Stimulated activated CD4-positive, alpha-beta T cell treated with anti-CD3 and anti-CD28 coated beads, Interleukin-1b, Interleukin-23, amount 100 ng/mL, for 1 hour (primary cell): ENCODE measurements around the gene PRR18.

Experiments
- DNase-seq, 2 donors: peaks; one replicate each; pipeline ENCODE4 v3.0.0-alpha.2; 2020; ENCODE audit warnings: low read depth in 2 of 2

PRR18 gene

DNA sequence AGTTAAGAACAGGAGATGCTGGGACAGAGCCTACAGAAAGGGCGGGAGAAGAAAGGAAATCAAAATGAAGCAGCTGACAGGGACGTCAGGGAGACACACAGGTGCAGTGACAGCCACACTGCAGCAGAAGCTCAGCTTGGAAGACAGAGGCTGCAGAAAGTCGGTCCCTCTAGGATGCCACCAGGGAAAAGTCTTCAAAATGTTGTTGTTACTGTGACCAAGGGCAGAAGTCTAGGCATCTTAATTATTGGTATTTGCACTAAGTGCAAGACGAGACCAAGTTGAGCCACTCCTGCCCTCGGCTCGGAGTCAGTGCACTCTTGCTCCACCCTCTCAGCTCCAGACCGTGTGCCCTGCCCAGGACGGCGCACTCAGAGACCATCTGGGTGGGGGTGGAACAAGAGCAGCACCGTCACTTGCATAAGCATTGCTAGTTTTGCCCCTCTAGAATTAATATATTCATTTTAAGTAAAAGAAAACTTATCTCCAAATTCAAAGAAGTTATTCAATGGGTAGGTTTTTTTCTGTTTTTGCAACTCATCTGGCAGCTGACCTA, 2.6 kb downstream of the PRR18 start:
- no peak for DNase-seq

DNA sequence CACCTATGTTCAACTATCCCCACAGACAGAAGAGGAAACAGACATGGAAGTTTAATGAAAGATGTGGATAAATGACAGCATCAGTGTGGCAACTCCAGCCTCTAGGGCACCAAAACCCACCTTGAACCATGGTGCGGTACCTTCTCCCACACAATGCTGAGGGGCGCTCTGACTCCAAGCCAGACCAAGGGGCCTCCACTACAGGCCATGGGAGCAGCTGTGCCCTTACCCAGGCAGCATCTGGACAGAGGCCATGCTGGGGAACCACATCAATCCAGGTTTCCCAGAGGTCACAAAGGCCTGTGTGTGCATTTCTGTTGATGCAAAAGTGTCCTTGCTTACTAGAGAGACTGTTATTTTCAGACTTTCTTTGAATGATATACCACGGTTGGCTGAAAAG, 4.1 kb downstream of the PRR18 start:
- DNase-seq: no peak

DNA sequence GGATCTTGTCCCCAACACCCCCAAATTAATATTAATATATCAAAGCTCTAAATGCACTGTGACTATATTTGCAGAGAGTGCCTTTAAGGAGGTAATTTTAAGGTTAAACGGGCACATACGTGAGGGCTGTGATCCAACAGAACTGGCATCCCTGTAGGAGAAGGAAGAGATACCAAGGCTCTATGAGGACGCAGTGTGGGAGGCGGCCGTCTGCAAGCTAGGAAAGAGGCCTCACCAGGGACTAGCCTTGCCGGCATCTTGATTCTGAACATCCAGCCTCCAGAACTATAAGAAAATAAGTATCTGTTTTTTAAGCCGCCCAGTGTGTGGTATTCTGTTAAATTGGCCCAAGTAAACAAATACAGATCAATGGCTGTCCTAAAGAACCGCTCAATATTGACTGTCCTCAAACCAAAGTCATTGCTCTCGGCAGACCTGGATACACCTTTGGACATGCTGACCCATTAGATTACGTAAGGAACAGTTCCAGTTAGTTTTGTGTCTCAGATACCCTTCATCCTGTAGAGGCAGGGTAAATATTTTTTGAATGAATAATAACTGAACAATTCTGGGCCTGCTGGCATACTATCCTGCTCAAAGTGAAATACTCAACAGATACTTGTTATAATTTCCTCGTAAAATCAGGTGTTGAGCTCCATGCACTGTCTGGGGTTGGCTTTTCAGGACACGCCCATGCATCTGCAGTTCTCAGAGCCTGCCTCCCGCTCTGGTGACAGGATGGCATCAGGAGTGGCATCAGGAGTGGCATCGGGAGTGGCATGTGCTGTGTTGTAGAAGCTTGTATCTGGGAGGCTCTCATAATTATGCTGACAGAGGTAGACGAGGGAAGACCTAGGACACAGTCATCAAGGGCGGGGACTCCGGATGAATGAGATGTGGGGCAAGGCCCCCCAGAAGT, 6.3 kb downstream of the PRR18 start:
- no peak for DNase-seq

- DNase-seq: no peak
Observed at GRCh38 chr6:166300357-166300987, 7.7 kb downstream of the PRR18 start.

- DNase-seq: no peak
Observed at GRCh38 chr6:166297606-166298005, 10.6 kb downstream of the PRR18 start.

DNA sequence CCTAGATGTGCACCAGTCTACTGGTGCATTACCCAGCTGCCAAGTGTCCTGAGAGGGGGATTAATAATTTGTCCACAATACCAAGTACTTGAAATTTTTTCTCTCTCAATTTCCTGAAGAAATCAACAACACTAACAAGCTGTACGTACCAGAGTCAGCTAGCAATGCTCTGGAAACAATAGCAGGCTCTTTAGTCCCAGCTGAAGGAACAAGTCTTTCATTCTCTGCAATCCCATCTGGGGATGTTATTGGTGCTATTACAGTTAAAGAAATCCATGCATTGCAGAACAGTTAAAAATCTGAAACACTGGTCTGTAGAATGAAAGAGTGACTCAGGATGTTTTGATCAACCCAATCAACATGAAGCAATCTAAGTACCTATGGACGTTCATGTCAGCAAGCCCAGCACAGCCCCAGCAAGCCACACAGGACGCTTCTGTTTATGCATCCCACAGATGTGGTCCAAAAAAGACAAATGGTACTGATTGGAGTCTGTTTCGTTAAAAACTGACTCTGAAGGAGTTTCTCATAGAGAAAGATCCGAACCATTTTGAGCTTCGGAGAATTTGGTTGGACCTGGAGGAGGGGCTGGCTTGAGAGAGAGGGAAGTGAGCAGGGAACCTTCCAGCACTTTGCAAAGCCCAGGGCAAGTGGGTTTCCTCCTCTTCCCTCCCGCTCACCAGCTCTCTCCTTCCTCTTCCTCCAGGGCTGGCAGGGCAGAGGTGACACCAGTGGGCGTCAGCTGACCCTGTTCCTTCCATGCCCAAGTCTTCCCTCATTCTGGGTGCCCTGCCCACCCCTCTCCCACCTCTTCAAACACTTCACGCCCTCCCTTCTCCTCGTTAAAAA, 11.9 kb downstream of the PRR18 start:
- no peak for DNase-seq

- no peak for DNase-seq
Observed at GRCh38 chr6:166293731-166294584, 14.2 kb downstream of the PRR18 start.

DNA sequence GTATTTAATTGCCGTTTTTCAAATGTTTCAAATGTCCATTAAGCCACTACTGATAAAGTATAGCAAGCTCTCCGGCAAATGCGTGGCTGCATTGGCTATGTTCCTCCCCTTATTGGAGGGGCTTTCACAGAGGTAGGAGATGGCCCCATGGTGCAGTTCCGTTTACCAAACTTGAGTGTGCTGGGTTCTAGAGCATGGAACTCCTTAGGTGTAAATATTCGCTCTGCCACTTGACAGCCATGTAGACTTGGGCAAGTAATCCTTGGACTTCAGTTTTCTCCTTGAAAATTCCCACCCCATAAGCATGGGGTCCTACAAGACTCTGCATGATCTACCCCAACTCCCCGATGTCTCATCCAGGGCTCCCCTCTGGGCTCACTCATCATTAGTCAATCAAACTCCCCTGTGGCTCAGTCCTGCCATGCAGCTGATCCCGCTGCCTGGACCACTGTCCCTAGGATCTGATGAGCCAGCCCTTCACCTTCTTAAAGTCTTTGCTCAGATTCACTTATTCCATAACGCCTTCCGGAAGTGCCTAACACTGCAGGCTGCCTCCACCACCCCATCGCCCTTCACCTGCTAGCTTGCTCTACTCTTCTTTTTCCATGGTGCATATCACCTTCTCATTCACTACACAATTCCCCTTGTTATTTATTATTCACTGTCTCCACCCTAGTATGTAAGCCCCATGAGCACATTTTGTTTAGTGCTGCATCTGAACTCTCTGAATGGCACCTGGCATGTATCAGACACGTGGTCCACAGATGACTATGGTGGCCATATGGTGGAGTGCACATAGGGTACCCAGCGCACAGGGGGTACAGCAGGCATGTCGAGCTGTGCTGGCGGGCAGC, 18.8 kb downstream of the PRR18 start:
- DNase-seq: no peak

GRCh38 chr6:166286839-166287271, 21.3 kb downstream of the PRR18 start:
- DNase-seq: no peak

DNA sequence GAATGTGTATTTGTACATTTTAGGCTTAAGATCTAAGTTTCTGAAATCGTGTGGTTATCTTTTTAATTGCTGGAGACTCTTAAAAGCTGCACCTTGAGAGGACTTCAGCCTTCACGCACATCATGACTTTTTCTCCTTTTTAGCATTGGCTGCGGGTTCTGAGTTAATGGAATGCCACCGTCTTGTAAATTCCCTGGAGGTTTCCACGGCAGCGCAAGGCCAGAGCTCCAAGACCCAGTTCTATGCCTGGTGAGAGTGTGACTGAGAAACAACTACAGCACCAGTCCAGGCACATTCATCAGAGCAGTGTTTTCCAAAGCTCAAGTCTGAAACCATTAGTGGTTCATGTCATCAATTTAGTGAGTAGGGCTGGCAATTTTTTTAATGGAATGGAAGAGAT, 23.0 kb downstream of the PRR18 start:
- DNase-seq: no peak

GRCh38 chr6:166284640-166285039, 23.6 kb downstream of the PRR18 start:
- DNase-seq: no peak

DNA sequence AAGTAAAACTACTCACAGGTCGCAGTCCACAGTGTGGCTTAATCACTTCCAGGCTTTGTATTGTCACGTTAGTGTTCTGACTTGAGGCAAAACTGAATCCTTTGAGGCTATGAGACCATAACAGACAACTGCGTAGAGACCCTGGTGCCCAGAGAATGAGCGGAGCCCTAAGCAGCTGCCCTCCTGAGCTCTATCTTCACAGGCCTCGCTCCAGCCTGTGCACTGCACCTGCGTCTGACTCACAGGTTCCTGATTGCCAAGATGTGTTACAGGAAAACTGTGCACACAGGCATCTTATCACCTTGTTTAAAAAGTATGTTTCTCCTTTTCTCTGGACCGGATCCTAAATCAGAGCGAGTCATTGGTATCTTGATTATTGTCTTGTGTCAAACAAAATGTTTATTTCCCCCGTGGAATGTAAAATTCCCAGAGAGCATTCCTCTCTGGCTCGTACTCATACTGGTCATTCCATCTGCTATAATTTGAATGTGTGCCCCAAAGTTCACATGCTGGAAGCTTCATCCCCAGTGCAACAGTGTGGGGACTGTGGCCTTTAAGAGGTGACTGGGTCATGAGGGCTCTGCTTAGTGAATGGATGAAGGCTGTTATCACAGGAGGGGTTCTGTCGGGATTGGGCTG, 25.7 kb downstream of the PRR18 start:
- no peak for DNase-seq

GRCh38 chr6:166281104-166281503, 27.1 kb downstream of the PRR18 start:
- DNase-seq: no peak

DNA sequence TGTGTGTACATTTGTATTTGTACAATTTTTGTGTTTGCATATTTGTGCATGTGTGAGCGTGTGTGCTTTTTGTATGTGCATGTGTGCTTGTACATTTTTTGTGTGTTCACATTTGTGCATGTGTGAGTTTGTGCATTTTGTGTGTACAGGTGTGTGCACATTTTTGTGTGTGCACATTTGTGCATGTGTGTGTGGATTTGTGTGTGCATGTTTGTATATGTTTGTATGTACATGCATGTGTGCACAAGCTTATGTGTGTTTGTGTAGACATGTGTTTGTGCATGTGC, 28.9 kb downstream of the PRR18 start:
- no peak for DNase-seq

- DNase-seq: no peak
Observed at GRCh38 chr6:166278579-166279392, 29.4 kb downstream of the PRR18 start.

GRCh38 chr6:166277892-166278578, 30.2 kb downstream of the PRR18 start:
- no peak for DNase-seq

- no peak for DNase-seq
Observed at GRCh38 chr6:166277018-166277417, 31.2 kb downstream of the PRR18 start.

DNA sequence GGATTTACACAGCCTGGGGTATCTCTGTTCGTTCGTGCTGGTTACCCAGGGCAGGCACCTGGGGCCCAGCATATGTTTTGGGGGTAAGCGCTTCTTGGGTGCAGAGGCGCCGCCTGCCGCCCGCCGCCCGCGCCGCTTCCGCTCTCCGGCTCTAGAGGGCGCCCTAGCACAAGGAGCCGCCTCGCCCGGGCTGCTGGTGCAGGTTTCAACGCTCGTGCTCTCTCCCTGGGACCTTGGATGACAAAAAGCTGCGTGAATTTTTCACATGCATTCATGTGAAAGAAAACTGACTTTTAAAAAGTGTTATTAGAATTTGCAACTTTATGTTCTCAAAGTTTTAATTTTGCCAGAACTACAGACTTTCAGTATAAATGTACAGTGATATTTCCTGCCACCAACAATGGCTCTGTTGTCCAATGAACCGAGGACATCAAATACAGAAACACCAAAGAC, 32.5 kb downstream of the PRR18 start:
- peak; percentile 72 to 77 for DNase-seq
